K562 (cell line): ENCODE measurements around the gene MILR1. TPM values are rescaled to one million over a fixed set of nuclear protein-coding genes. Genes with fewer than 3 reads are reported as not detected.

ENCODE experiments used
- ARID2 ChIP-seq: fragments of 450-650 bp; IDR thresholded peaks from 2 replicates; pipeline ENCODE4 v1.6.1; 2017; ENCODE audit warnings: antibody characterized with exemption, mild to moderate bottlenecking
- ARID4B ChIP-seq: sonication (generic); formaldehyde crosslinking; IDR thresholded peaks from 2 replicates; pipeline ENCODE4 v1.8.0; 2022; ENCODE audit warnings: mild to moderate bottlenecking, missing genetic modification reagents
- ETV1 ChIP-seq: fragments of 450-650 bp; conservative IDR thresholded peaks from 2 replicates; pipeline ENCODE4 v1.6.1; 2016; ENCODE audit warnings: missing genetic modification characterization, control low read depth, low read depth, missing compliant biosample characterization
- MTF1 ChIP-seq: fragments of 250-450 bp; sonication (Bioruptor Pico); IDR thresholded peaks from 2 replicates; pipeline ENCODE4 v1.9.0; 2021; ENCODE audit warnings: moderate library complexity, mild to moderate bottlenecking, inconsistent platforms, borderline replicate concordance
- OTX1 ChIP-seq: fragments of 450-650 bp; formaldehyde crosslinking; IDR thresholded peaks from 2 replicates; pipeline ENCODE4 v1.4.0; 2022; ENCODE audit warnings: mild to moderate bottlenecking
- RAD21 ChIP-seq, 2 experiments: fragments of 250-450 bp in 1 of 2; fragments of 450-650 bp in 1 of 2; sonication (Bioruptor Pico) in 1 of 2; formaldehyde crosslinking in 1 of 2; IDR thresholded peaks in 1 of 2; conservative IDR thresholded peaks in 1 of 2; 2 replicates each; pipeline versions ENCODE4 v1.4.0 to v1.8.0; 2020 to 2022; ENCODE audit warnings: mild to moderate bottlenecking in 2 of 2, moderate library complexity in 1 of 2
- RBFOX2 ChIP-seq: fragments of 200-400 bp; formaldehyde crosslinking; IDR thresholded peaks from 2 replicates; pipeline ENCODE4 v1.6.1; 2017; ENCODE audit warnings: low read depth, mild to moderate bottlenecking, low read length, moderate library complexity
- TGIF2 ChIP-seq: sonication (generic); formaldehyde crosslinking; IDR thresholded peaks from 2 replicates; pipeline ENCODE4 v1.8.1; 2022; ENCODE audit warnings: mild to moderate bottlenecking, missing genetic modification reagents, moderate library complexity
- ZNF121 ChIP-seq: sonication (generic); formaldehyde crosslinking; conservative IDR thresholded peaks from 2 replicates; pipeline ENCODE4 v1.8.0; 2022; ENCODE audit warnings: missing genetic modification reagents
- ZNF140 ChIP-seq: fragments of 250-450 bp; sonication (Bioruptor Pico); IDR thresholded peaks from 2 replicates; pipeline ENCODE4 v1.8.0; 2021; ENCODE audit warnings: moderate library complexity, mild to moderate bottlenecking, inconsistent platforms
- ZNF41 ChIP-seq: fragments of 250-450 bp; sonication (Bioruptor Pico); conservative IDR thresholded peaks from 2 replicates; pipeline ENCODE4 v1.4.0; 2020; ENCODE audit warnings: mild to moderate bottlenecking
- ZNF707 ChIP-seq: fragments of 250-450 bp; sonication (Bioruptor Pico); conservative IDR thresholded peaks from 2 replicates; pipeline ENCODE4 v1.8.0; 2022; ENCODE audit warnings: inconsistent platforms, mild to moderate bottlenecking, moderate library complexity
- polyA plus RNA-seq, 8 experiments: library from polyadenylated mRNA; depleted of rRNA in 4 of 8; stranded (reverse) in 5 of 8; unstranded in 3 of 8; fragments of >200 nt; fragmentation: Nextera tagmentation in 2 of 8; fragmentation: Illumina TruSeq in 1 of 8; extraction: Ambion mirVana in 2 of 8; extraction: Trizol in 1 of 8; gene quantifications; 2 replicates each; pipeline versions ENCODE4 v1.2.1 to v1.2.3, GENCODE V29; 2011 to 2014; ENCODE audit warnings: inconsistent platforms in 1 of 8, missing spikeins in 1 of 8
- total RNA-seq, 7 experiments: library from RNA; depleted of rRNA in 6 of 7; stranded (reverse); fragments of >200 nt in 6 of 7; fragmentation: Illumina TruSeq in 2 of 7; extraction: Trizol in 2 of 7; gene quantifications; 2 replicates each; pipeline versions ENCODE4 v1.2.1 to v1.2.3, GENCODE V29; 2011 to 2021; ENCODE audit warnings: low replicate concordance in 1 of 7
- TF ChIP-seq, protein P1 (sequence below): fragments of 450-650 bp; formaldehyde crosslinking; IDR thresholded peaks from 2 replicates; pipeline ENCODE4 v1.4.0; 2022; ENCODE audit warnings: mild to moderate bottlenecking, moderate library complexity
- TF ChIP-seq, protein P2 (sequence below), 2 experiments: fragments of 450-650 bp; IDR thresholded peaks; 2 replicates each; pipeline ENCODE4 v1.6.1; 2016
- TF ChIP-seq, protein P3 (sequence below): sonication (generic); formaldehyde crosslinking; IDR thresholded peaks from 2 replicates; pipeline ENCODE4 v1.8.0; 2023; ENCODE audit warnings: mild to moderate bottlenecking, missing genetic modification reagents

Gene MILR1
- total and polyA plus RNA-seq, 9 of the 15 experiments (the other 6 are each of a cell fraction or from before 2014, with no cell fraction given), result 3.8 to 14.1 (median 7.1) TPM

DNA sequence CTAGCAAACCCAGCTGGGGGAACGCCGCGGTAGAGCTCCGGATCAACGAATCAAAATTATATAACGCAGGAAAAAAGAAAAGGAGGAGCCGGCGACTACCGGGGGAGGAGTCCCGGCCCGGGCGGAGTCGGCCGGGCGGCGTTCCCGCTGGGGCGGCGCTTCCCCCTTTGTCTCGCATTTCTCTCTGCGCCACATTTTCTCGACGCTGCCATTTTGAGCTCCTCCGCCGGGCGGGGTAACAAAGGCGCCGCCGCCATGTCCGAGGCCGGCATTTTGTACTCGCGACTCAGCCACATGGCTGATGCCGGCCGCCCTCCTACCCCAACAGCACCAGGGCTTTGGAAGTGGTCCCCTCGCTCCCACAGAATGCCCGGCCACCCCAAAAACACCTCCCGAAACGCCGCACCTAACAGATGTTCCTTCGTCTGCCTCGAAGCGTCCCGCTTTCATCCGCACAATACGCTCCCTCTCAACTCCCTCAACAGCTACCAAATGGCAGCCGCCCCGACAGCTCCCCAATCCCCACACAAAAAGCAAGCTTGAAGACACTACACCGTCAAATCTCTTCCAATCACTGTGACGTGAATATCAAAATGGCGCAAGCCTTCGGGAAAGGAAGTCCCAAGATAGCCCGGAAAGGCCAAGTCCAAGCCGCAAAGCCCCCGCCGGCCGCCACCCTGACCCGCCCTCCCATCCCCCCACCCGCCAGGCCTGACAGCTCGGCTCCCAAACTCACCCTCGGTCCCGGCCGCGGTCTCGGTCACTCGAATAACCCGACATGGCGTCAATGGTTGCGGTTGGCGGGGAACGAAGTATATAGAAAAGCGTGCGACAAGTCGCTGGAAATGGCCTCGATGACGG, 56.7 kb downstream of the MILR1 start (continued):
- TF ChIP-seq ARID4B (CRISPR knock-in tag), result peak; percentile 19; the same call in 1 of the 2 replicates
- peak; percentile 99 for TF ChIP-seq RBFOX2
- 0 out of 2 replicates have a peak, but pooled peaks have one; percentile 27 for TF ChIP-seq ETV1
- 0 out of 4 replicates have a peak, but pooled peaks of 1 of the 2 experiments have one; percentile 8 for TF ChIP-seq RAD21 (CRISPR knock-in tag; conservative IDR thresholded peaks at IDR 0.05 in 1 of 2, IDR thresholded peaks at IDR 0.05 in 1 of 2)
- TF ChIP-seq OTX1 (CRISPR knock-in tag), result peak; percentile 86; the same call in 1 of the 2 replicates
- no peak for TF ChIP-seq ZNF140 (CRISPR knock-in tag)
- no peak for TF ChIP-seq ZNF121 (CRISPR knock-in tag)
- TF ChIP-seq, protein P1, sequence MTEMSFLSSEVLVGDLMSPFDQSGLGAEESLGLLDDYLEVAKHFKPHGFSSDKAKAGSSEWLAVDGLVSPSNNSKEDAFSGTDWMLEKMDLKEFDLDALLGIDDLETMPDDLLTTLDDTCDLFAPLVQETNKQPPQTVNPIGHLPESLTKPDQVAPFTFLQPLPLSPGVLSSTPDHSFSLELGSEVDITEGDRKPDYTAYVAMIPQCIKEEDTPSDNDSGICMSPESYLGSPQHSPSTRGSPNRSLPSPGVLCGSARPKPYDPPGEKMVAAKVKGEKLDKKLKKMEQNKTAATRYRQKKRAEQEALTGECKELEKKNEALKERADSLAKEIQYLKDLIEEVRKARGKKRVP (CRISPR knock-in tag), result 0 out of 2 replicates have a peak, but pooled peaks have one; percentile 42
- 0 out of 2 replicates have a peak, but pooled peaks have one; percentile 26 for TF ChIP-seq ZNF41 (CRISPR knock-in tag)
- TF ChIP-seq TGIF2 (CRISPR knock-in tag), result no peak
- no peak for TF ChIP-seq ARID2
- TF ChIP-seq, protein P2, sequence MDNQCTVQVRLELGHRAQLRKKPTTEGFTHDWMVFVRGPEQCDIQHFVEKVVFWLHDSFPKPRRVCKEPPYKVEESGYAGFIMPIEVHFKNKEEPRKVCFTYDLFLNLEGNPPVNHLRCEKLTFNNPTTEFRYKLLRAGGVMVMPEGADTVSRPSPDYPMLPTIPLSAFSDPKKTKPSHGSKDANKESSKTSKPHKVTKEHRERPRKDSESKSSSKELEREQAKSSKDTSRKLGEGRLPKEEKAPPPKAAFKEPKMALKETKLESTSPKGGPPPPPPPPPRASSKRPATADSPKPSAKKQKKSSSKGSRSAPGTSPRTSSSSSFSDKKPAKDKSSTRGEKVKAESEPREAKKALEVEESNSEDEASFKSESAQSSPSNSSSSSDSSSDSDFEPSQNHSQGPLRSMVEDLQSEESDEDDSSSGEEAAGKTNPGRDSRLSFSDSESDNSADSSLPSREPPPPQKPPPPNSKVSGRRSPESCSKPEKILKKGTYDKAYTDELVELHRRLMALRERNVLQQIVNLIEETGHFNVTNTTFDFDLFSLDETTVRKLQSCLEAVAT (IDR thresholded peaks at IDR 0.05), result peak; percentile 78 to 87; a peak in 3 of 4 replicates
- TF ChIP-seq, protein P3, sequence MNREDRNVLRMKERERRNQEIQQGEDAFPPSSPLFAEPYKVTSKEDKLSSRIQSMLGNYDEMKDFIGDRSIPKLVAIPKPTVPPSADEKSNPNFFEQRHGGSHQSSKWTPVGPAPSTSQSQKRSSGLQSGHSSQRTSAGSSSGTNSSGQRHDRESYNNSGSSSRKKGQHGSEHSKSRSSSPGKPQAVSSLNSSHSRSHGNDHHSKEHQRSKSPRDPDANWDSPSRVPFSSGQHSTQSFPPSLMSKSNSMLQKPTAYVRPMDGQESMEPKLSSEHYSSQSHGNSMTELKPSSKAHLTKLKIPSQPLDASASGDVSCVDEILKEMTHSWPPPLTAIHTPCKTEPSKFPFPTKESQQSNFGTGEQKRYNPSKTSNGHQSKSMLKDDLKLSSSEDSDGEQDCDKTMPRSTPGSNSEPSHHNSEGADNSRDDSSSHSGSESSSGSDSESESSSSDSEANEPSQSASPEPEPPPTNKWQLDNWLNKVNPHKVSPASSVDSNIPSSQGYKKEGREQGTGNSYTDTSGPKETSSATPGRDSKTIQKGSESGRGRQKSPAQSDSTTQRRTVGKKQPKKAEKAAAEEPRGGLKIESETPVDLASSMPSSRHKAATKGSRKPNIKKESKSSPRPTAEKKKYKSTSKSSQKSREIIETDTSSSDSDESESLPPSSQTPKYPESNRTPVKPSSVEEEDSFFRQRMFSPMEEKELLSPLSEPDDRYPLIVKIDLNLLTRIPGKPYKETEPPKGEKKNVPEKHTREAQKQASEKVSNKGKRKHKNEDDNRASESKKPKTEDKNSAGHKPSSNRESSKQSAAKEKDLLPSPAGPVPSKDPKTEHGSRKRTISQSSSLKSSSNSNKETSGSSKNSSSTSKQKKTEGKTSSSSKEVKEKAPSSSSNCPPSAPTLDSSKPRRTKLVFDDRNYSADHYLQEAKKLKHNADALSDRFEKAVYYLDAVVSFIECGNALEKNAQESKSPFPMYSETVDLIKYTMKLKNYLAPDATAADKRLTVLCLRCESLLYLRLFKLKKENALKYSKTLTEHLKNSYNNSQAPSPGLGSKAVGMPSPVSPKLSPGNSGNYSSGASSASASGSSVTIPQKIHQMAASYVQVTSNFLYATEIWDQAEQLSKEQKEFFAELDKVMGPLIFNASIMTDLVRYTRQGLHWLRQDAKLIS (CRISPR knock-in tag), result peak; percentile 100; the same call in 1 of the 2 replicates
- TF ChIP-seq ZNF707 (CRISPR knock-in tag), result no peak
- TF ChIP-seq MTF1, result no peak
